Liver (tissue), 9 donors: Measurements from ENCODE around the gene NPTN. TPM values are rescaled to one million over a fixed set of nuclear protein-coding genes. Genes with fewer than 3 reads are reported as not detected.

ENCODE experiments used
- DNase-seq: peaks from one replicate; pipeline ENCODE4 v3.0.0-alpha.2; 2017; ENCODE audit warnings: low spot score
- H3K27ac ChIP-seq, 2 donors: one replicate each; pipeline ENCODE4 v1.7.0; 2013; ENCODE audit warnings: inconsistent platforms in 2 of 2, low read length in 2 of 2, control low read depth in 1 of 2, low read depth in 1 of 2, mild to moderate bottlenecking in 1 of 2
- H3K27me3 ChIP-seq, 4 donors: one replicate each; pipeline versions ENCODE4 v1.6.1 to v1.7.0; 2013; ENCODE audit warnings: low read length in 3 of 4, inconsistent platforms in 1 of 4, mild to moderate bottlenecking in 1 of 4, moderate library complexity in 1 of 4; ENCODE audit not compliant: control insufficient read depth in 4 of 4, insufficient read depth in 4 of 4
- H3K36me3 ChIP-seq, 4 donors: one replicate each; pipeline versions ENCODE4 v1.6.1 to v1.7.0; 2013; ENCODE audit warnings: low read length in 3 of 4, mild to moderate bottlenecking in 3 of 4, low read depth in 1 of 4, moderate library complexity in 1 of 4; ENCODE audit not compliant: control insufficient read depth in 4 of 4, insufficient read depth in 3 of 4
- H3K4me1 ChIP-seq, 4 donors: one replicate each; pipeline versions ENCODE4 v1.6.1 to v1.7.0; 2013; ENCODE audit warnings: low read length in 3 of 4, mild to moderate bottlenecking in 3 of 4, moderate library complexity in 1 of 4; ENCODE audit not compliant: control insufficient read depth in 4 of 4, insufficient read depth in 4 of 4
- H3K4me3 ChIP-seq, 3 donors: one replicate each; pipeline versions ENCODE4 v1.6.1 to v1.7.0; 2013; ENCODE audit warnings: low read length in 3 of 3, control low read depth in 1 of 3, low read depth in 1 of 3, mild to moderate bottlenecking in 1 of 3
- H3K9ac ChIP-seq, 2 donors: one replicate each; pipeline ENCODE4 v1.7.0; 2013; ENCODE audit warnings: low read length in 2 of 2, mild to moderate bottlenecking in 2 of 2, moderate library complexity in 2 of 2, control low read depth in 1 of 2, low read depth in 1 of 2
- H3K9me3 ChIP-seq, 4 donors: one replicate each; pipeline versions ENCODE4 v1.6.1 to v1.7.0; 2013; ENCODE audit warnings: low read length in 3 of 4; ENCODE audit not compliant: control insufficient read depth in 4 of 4
- ATF3 ChIP-seq: IDR thresholded peaks from 2 replicates; pipeline ENCODE4 v1.6.1; 2016; ENCODE audit warnings: antibody characterized with exemption
- CTCF ChIP-seq: fragments of 150-350 bp; IDR thresholded peaks from 2 replicates; pipeline ENCODE4 v1.5.1; 2017; ENCODE audit warnings: improper control_type of control experiment, low read depth, low read length; ENCODE audit not compliant: missing input control
- EGR1 ChIP-seq, 2 donors: IDR thresholded peaks; 2 replicates each; pipeline ENCODE4 v1.6.1; 2016 to 2018; ENCODE audit warnings: antibody characterized with exemption in 2 of 2, low read depth in 2 of 2
- FOXA2 ChIP-seq: IDR thresholded peaks from 2 replicates; pipeline ENCODE4 v1.6.1; 2016; ENCODE audit warnings: antibody characterized with exemption
- GABPA ChIP-seq, 2 donors: IDR thresholded peaks in 1 of 2; conservative IDR thresholded peaks in 1 of 2; 2 replicates each; pipeline ENCODE4 v1.6.1; 2016; ENCODE audit warnings: antibody characterized with exemption in 2 of 2, mild to moderate bottlenecking in 1 of 2, moderate library complexity in 1 of 2
- HNF4A ChIP-seq, 2 donors: conservative IDR thresholded peaks; 2 replicates each; pipeline ENCODE4 v1.6.1; 2016; ENCODE audit warnings: antibody characterized with exemption in 2 of 2, mild to moderate bottlenecking in 2 of 2
- HNF4G ChIP-seq: IDR thresholded peaks from 2 replicates; pipeline ENCODE4 v1.6.1; 2016; ENCODE audit warnings: antibody characterized with exemption
- JUND ChIP-seq, 2 donors: IDR thresholded peaks; 2 replicates each; pipeline ENCODE4 v1.6.1; 2016; ENCODE audit warnings: antibody characterized with exemption in 2 of 2
- MAX ChIP-seq: IDR thresholded peaks from 2 replicates; pipeline ENCODE4 v1.6.1; 2016; ENCODE audit warnings: antibody characterized with exemption
- NR2F2 ChIP-seq: IDR thresholded peaks from 2 replicates; pipeline ENCODE4 v1.6.1; 2016; ENCODE audit warnings: antibody characterized with exemption
- RAD21 ChIP-seq, 2 donors: IDR thresholded peaks; 2 replicates each; pipeline ENCODE4 v1.6.1; 2016; ENCODE audit warnings: antibody characterized with exemption in 2 of 2, mild to moderate bottlenecking in 2 of 2
- REST ChIP-seq: IDR thresholded peaks from 2 replicates; pipeline ENCODE4 v1.6.1; 2016; ENCODE audit warnings: antibody characterized with exemption, mild to moderate bottlenecking
- SP1 ChIP-seq: IDR thresholded peaks from 2 replicates; pipeline ENCODE4 v1.6.1; 2018; ENCODE audit warnings: antibody characterized with exemption, mild to moderate bottlenecking
- YY1 ChIP-seq: IDR thresholded peaks from 2 replicates; pipeline ENCODE4 v1.6.1; 2016; ENCODE audit warnings: antibody characterized with exemption, mild to moderate bottlenecking
- ZBTB33 ChIP-seq: IDR thresholded peaks from 2 replicates; pipeline ENCODE4 v1.6.1; 2016; ENCODE audit warnings: antibody characterized with exemption
- WGBS: extraction: QIAGEN DNeasy Blood & Tissue Kit; methylation state at CpG from one replicate; pipeline ENCODE4 v1.1.7; 2013; 5-methylcytosine and 5-hydroxymethylcytosine counted together
- polyA plus RNA-seq, 2 donors: library from polyadenylated mRNA; stranded (reverse) in 1 of 2; unstranded in 1 of 2; fragments of 200-250 nt in 1 of 2; fragments of >200 nt in 1 of 2; fragmentation: Nextera tagmentation in 1 of 2; extraction: Ambion mirVana in 1 of 2; gene quantifications; one replicate each; pipeline versions ENCODE4 v1.2.1 to v1.2.3, GENCODE V29; 2013 to 2015
- total RNA-seq, 2 donors: library from RNA; depleted of rRNA; stranded (reverse); fragments of >200 nt; gene quantifications; one replicate each; pipeline ENCODE4 v1.2.3, GENCODE V29; 2014
- donor health status: healthy.
- donor health status: healthy.
- donor health status: healthy.
- donor health status: healthy.
- donor health status: healthy.

The NPTN gene
- total and polyA plus RNA-seq, 4 donors = 16.8 to 42.4 (median 33.9) TPM

GRCh38 chr15:73626072-73626471 is 7.1 kb downstream of the NPTN start:
- H3K4me3 ChIP-seq = no peak overlapping the region

More at GRCh38 chr15:73626072-73626471, 7.1 kb downstream of the NPTN start:
- Histone ChIP-seq H3K9me3 (no peaks in the 10 kb centered on the region), H3K27ac (no peak overlapping the region), H3K27me3 (no peaks in the 10 kb centered on the region), H3K4me1 (peaks cover 15 to 31% (median 22%) of the 10 kb centered on the region in 4 donors), H3K36me3 (no peaks in the 10 kb centered on the region), H3K9ac (no peak overlapping the region)
- 71% methylated on average over 2 of the region's 2 CpGs for WGBS
- TF ChIP-seq HNF4G = no peak
- TF ChIP-seq REST = no peak
- TF ChIP-seq NR2F2 = no peak
- no peak for TF ChIP-seq FOXA2
- no peak for TF ChIP-seq MAX
- no peak for TF ChIP-seq JUND (IDR thresholded peaks at IDR 0.05)
- no peak for TF ChIP-seq GABPA (IDR thresholded peaks at IDR 0.05 in 1 of 2, conservative IDR thresholded peaks at IDR 0.05 in 1 of 2)
- TF ChIP-seq EGR1 (IDR thresholded peaks at IDR 0.05; ENCODE audit: low read depth in 2 of 2) = no peak
- no peak for TF ChIP-seq ZBTB33
- no peak for TF ChIP-seq RAD21 (IDR thresholded peaks at IDR 0.05)
- no peak for TF ChIP-seq CTCF
- no peak for TF ChIP-seq ATF3
- TF ChIP-seq YY1 = no peak
- TF ChIP-seq HNF4A (conservative IDR thresholded peaks at IDR 0.05) = no peak
- no peak for TF ChIP-seq SP1
- no peak for DNase-seq
